ENCODE results near the gene CNPPD1. TPM values are rescaled to one million over a fixed set of nuclear protein-coding genes. Genes with fewer than 3 reads are reported as not detected.

Gene CNPPD1
- total and polyA plus RNA-seq, 9 donors: 23.4 to 40.8 (median 37.0) TPM

DNA sequence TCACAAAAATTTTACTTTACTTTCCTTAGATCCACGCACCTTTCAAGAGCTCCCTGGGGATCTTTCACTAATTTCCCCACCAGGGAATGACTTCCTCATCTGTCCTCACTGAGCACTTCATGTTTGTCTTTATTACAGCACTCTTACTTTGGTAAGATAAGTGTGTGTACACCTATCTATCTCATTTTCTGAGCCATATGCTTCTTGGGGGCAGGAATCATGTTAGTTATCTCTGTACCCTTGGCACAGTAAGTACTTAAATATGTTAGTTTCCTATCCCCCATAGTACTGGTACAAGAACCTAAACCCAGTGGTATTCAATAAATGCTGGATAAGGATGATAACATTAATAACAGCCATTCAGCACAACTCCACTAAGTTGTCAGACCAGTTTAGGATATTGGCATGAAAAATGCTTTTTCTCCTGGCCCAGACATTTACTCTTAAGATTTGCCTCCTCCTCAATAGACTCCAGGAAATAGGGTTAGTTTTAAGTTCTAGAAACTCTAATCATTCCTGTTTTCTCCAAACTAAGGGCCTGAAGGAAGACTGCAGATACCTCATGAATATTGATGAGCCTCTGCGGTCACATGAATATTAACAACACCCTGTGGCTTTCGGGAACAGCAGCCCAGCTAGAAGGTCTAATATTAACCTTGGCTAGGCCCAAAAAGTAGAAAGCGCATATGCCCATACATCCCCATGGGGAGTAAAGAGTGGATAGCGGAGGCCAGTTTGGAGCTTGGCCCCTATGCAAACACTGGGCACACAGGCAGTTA, 54.3 kb downstream of the CNPPD1 start:
- WGBS (ENCODE audit: insufficient coverage): 100% methylated on average over 1 of the region's 5 CpGs
- Histone ChIP-seq H3K27me3 (ENCODE audit: control insufficient read depth, insufficient read depth, low read length) (no peaks in the 10 kb centered on the region), H3K36me3 (ENCODE audit: control insufficient read depth, insufficient read depth, low read length) (no peaks in the 10 kb centered on the region), H3K4me3 (ENCODE audit: low read length) (no peak overlapping the region), H3K27ac (ENCODE audit: low read length) (no peak overlapping the region), H3K9me3 (replicated peaks; ENCODE audit: control insufficient read depth, low read depth, low read length) (no peaks in the 10 kb centered on the region), H3K4me1 (ENCODE audit: control insufficient read depth, insufficient read depth, low read length) (peaks cover 10% of the 10 kb centered on the region)
- no peak for DNase-seq

Other genes with a start within 250 kb of the CNPPD1 start
- 0.04 TPM for gene CDK5R2, start 217.3 kb downstream of the CNPPD1 start, total RNA-seq
- under 1 TPM in 5 of 8 donors, not detected in 3; 0.07 to 0.16 (median 0.08) TPM for gene CDK5R2, start 217.3 kb downstream of the CNPPD1 start, polyA plus RNA-seq (ENCODE audit: insufficient read depth in 1 of 8, insufficient read length in 8 of 8, low replicate concordance in 1 of 8)
- not detected for gene FEV, start 191.7 kb downstream of the CNPPD1 start, total RNA-seq
- gene FEV, start 191.7 kb downstream of the CNPPD1 start, polyA plus RNA-seq (ENCODE audit: insufficient read depth in 1 of 8, insufficient read length in 8 of 8, low replicate concordance in 1 of 8): under 1 TPM in 5 of 8 donors, not detected in 3; 0.08 to 0.62 (median 0.40) TPM
- not detected for gene CRYBA2, start 183.5 kb downstream of the CNPPD1 start, total RNA-seq
- not detected for gene CRYBA2, start 183.5 kb downstream of the CNPPD1 start, polyA plus RNA-seq (ENCODE audit: insufficient read depth in 1 of 8, insufficient read length in 8 of 8, low replicate concordance in 1 of 8)
- gene CFAP65, start 135.4 kb downstream of the CNPPD1 start, total RNA-seq: not detected
- under 1 TPM in 2 of 8 donors, not detected in 6; 0.05 to 0.54 TPM for gene CFAP65, start 135.4 kb downstream of the CNPPD1 start, polyA plus RNA-seq (ENCODE audit: insufficient read depth in 1 of 8, insufficient read length in 8 of 8, low replicate concordance in 1 of 8)
- gene IHH, start 116.0 kb downstream of the CNPPD1 start, total RNA-seq: 0.04 TPM
- 1 to 10 TPM in 1 of 8 donors, under 1 TPM in 4, not detected in 3; 0.05 to 3.2 (median 0.19) TPM for gene IHH, start 116.0 kb downstream of the CNPPD1 start, polyA plus RNA-seq (ENCODE audit: insufficient read depth in 1 of 8, insufficient read length in 8 of 8, low replicate concordance in 1 of 8)
- 14.1 TPM for gene NHEJ1, start 16.1 kb downstream of the CNPPD1 start, total RNA-seq
- 10 to 100 TPM; 11.4 to 18.5 (median 13.6) TPM for gene NHEJ1, start 16.1 kb downstream of the CNPPD1 start, polyA plus RNA-seq (ENCODE audit: insufficient read depth in 1 of 8, insufficient read length in 8 of 8, low replicate concordance in 1 of 8)
- 1.5 TPM for gene SLC23A3, start 6.9 kb downstream of the CNPPD1 start, total RNA-seq
- gene SLC23A3, start 6.9 kb downstream of the CNPPD1 start, polyA plus RNA-seq (ENCODE audit: insufficient read depth in 1 of 8, insufficient read length in 8 of 8, low replicate concordance in 1 of 8): 1 to 10 TPM in 3 of 8 donors, under 1 TPM in 5; 0.59 to 1.7 (median 0.95) TPM
- 28.9 TPM for gene RETREG2, start 1.4 kb upstream of the CNPPD1 start, total RNA-seq
- 10 to 100 TPM; 37.6 to 57.7 (median 47.0) TPM for gene RETREG2, start 1.4 kb upstream of the CNPPD1 start, polyA plus RNA-seq (ENCODE audit: insufficient read depth in 1 of 8, insufficient read length in 8 of 8, low replicate concordance in 1 of 8)
- gene ZFAND2B, start 29.9 kb upstream of the CNPPD1 start, total RNA-seq: 26.6 TPM
- 10 to 100 TPM; 18.8 to 31.9 (median 22.8) TPM for gene ZFAND2B, start 29.9 kb upstream of the CNPPD1 start, polyA plus RNA-seq (ENCODE audit: insufficient read depth in 1 of 8, insufficient read length in 8 of 8, low replicate concordance in 1 of 8)
- gene ABCB6, start 42.0 kb upstream of the CNPPD1 start, total RNA-seq: 28.7 TPM
- gene ABCB6, start 42.0 kb upstream of the CNPPD1 start, polyA plus RNA-seq (ENCODE audit: insufficient read depth in 1 of 8, insufficient read length in 8 of 8, low replicate concordance in 1 of 8): 10 to 100 TPM; 28.4 to 42.0 (median 34.2) TPM
- gene ATG9A, start 52.7 kb upstream of the CNPPD1 start, total RNA-seq: 13.7 TPM
- 10 to 100 TPM; 27.6 to 35.1 (median 32.3) TPM for gene ATG9A, start 52.7 kb upstream of the CNPPD1 start, polyA plus RNA-seq (ENCODE audit: insufficient read depth in 1 of 8, insufficient read length in 8 of 8, low replicate concordance in 1 of 8)
- gene ANKZF1, start 52.9 kb upstream of the CNPPD1 start, total RNA-seq: 21.5 TPM
- gene ANKZF1, start 52.9 kb upstream of the CNPPD1 start, polyA plus RNA-seq (ENCODE audit: insufficient read depth in 1 of 8, insufficient read length in 8 of 8, low replicate concordance in 1 of 8): 10 to 100 TPM; 16.3 to 32.0 (median 23.6) TPM
- gene GLB1L, start 68.5 kb upstream of the CNPPD1 start, total RNA-seq: 6.6 TPM
- 1 to 10 TPM; 3.3 to 9.9 (median 5.7) TPM for gene GLB1L, start 68.5 kb upstream of the CNPPD1 start, polyA plus RNA-seq (ENCODE audit: insufficient read depth in 1 of 8, insufficient read length in 8 of 8, low replicate concordance in 1 of 8)
- gene STK16, start 68.6 kb upstream of the CNPPD1 start, total RNA-seq: 12.5 TPM
- 10 to 100 TPM; 15.1 to 23.1 (median 19.6) TPM for gene STK16, start 68.6 kb upstream of the CNPPD1 start, polyA plus RNA-seq (ENCODE audit: insufficient read depth in 1 of 8, insufficient read length in 8 of 8, low replicate concordance in 1 of 8)
- gene TUBA4B, start 76.3 kb upstream of the CNPPD1 start, total RNA-seq: 0.04 TPM
- gene TUBA4B, start 76.3 kb upstream of the CNPPD1 start, polyA plus RNA-seq (ENCODE audit: insufficient read depth in 1 of 8, insufficient read length in 8 of 8, low replicate concordance in 1 of 8): under 1 TPM in 6 of 8 donors, not detected in 2; 0.13 to 0.56 (median 0.18) TPM
- gene TUBA4A, start 77.0 kb upstream of the CNPPD1 start, total RNA-seq: 36.2 TPM
- 100 to 1,000 TPM in 4 of 8 donors, 10 to 100 TPM in 4; 77.1 to 160 (median 107) TPM for gene TUBA4A, start 77.0 kb upstream of the CNPPD1 start, polyA plus RNA-seq (ENCODE audit: insufficient read depth in 1 of 8, insufficient read length in 8 of 8, low replicate concordance in 1 of 8)
- gene DNAJB2, start 102.4 kb upstream of the CNPPD1 start, total RNA-seq: 52.6 TPM
- 10 to 100 TPM; 77.8 to 93.2 (median 85.9) TPM for gene DNAJB2, start 102.4 kb upstream of the CNPPD1 start, polyA plus RNA-seq (ENCODE audit: insufficient read depth in 1 of 8, insufficient read length in 8 of 8, low replicate concordance in 1 of 8)
- 0.09 TPM for gene PTPRN, start 132.5 kb upstream of the CNPPD1 start, total RNA-seq
- gene PTPRN, start 132.5 kb upstream of the CNPPD1 start, polyA plus RNA-seq (ENCODE audit: insufficient read depth in 1 of 8, insufficient read length in 8 of 8, low replicate concordance in 1 of 8): 1 to 10 TPM in 1 of 8 donors, under 1 TPM in 7; 0.09 to 1.0 (median 0.38) TPM
- not detected for gene RESP18, start 155.8 kb upstream of the CNPPD1 start, total RNA-seq
- gene RESP18, start 155.8 kb upstream of the CNPPD1 start, polyA plus RNA-seq (ENCODE audit: insufficient read depth in 1 of 8, insufficient read length in 8 of 8, low replicate concordance in 1 of 8): not detected
- 24.5 TPM for gene DNPEP, start 211.0 kb upstream of the CNPPD1 start, total RNA-seq
- 10 to 100 TPM; 28.6 to 48.5 (median 39.7) TPM for gene DNPEP, start 211.0 kb upstream of the CNPPD1 start, polyA plus RNA-seq (ENCODE audit: insufficient read depth in 1 of 8, insufficient read length in 8 of 8, low replicate concordance in 1 of 8)
- 2,854 TPM for gene DES, start 241.5 kb upstream of the CNPPD1 start, total RNA-seq
- 1,000 to 10,000 TPM; 2,139 to 4,335 (median 3,881) TPM for gene DES, start 241.5 kb upstream of the CNPPD1 start, polyA plus RNA-seq (ENCODE audit: insufficient read depth in 1 of 8, insufficient read length in 8 of 8, low replicate concordance in 1 of 8)